EH (cell line): ENCODE data around the gene CDC45.
A peak's percentile ranks its signal among the peaks of the same experiment; 100 is the strongest.

Experiments
- DNase-seq: peaks from one replicate; pipeline ENCODE4 v3.0.0-alpha.2; 2015; ENCODE audit warnings: low read depth

The CDC45 gene

DNA sequence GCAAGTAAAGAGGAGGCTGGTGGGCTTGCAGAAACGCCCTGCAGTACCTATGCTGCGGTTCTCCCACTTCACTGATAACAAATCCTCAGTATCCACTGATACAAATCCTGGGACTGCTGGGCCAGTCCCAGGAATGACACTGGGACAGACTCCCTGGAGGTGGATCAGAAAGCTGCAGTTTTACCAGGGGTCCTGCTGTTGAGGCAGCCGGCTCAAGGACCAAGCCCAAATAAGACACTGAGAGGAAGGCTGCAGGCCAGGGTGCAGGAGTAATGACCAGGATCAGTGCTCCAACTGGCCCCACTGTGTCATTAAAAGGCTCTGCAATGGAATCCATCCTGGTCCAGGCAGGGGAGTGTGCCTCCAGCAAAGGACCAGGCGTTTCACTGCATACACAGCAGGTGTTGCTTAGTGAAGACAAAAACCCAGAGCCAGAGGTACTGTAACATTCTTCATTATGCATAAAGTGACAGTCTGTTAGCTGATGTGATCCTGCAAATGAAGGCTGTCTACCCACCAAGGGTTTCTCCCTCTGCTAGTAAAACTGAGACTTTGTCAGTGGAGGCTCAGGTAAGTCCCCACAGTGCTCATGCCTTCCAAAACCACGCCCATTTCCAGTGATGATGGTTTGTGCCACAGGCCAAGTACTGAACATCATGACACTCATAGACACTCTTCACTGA is 30.8 kb upstream of the CDC45 start:
- no peak for DNase-seq

DNA sequence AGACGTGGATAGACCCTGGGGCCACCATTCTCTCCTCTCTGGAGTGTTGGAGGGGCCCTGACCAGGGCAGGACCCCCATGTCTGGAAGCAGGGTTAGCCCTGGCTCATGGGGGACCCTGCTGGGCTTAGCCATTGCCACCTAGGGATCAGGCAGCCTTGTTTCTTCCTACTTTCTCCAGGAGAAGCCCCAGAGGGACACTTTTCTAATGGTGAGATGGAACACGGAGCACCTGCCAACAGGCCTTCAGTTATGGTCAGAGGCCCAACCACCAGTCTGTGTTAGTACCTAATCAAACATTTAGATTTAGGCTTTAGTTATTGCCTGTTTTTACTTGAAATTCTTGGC is 30.3 kb upstream of the CDC45 start:
- DNase-seq = no peak

DNA sequence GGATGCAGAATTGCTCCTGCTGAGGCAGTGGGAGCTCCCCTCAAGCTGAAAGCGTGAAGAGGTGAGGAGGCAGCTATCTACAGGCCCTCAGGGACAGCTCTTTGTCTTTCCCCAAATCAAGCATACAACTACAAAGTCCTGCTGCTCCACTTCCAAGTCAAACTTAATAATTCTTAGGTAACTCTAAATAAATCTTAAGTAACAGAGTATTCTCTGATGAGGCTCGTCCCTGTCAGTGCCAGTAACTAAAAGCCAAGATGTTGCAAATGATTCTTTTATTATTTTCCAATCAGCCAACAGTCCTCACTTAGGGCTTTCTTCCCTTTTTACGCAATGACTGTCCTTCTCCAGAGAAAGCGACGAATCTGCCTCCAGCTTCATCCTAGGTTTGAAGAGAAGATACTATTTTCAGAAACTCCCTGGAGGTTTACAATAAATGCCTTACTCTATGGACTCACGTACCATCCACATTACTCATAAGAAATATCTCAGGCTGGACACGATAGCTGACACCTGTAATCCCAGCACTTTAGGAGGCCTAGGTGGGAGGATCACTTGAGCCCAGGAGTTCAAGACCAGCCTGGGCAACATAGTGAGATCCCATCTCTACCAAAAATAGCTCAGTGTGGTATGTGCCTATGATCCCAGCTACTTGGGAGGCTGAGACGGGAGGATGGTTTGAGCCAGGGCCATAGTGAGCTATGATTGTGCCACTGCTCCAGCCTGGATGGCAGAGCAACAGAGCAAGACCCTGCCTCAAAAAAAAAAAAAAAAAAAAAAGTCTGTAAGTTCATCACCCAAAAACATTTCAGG is 29.2 kb upstream of the CDC45 start:
- no peak for DNase-seq

DNA sequence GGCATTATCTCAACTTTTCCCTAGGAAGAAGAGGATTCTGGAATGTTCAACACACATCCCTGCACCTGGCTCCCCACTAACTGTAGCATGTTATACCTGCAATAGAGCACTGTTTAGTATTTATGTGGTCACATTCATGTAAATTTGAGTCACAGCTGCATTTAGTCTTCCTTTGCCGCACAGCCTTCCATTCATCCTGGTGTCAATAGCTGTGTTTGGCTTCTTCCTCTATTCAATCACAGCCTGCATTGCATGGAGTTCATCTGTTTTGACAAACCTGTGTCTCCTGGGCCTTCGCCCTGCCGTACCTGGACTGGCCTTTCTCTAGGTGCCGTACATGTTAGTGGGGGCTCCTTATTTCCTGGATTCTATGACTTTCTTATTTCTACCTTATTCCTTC is 28.1 kb upstream of the CDC45 start:
- no peak for DNase-seq

DNA sequence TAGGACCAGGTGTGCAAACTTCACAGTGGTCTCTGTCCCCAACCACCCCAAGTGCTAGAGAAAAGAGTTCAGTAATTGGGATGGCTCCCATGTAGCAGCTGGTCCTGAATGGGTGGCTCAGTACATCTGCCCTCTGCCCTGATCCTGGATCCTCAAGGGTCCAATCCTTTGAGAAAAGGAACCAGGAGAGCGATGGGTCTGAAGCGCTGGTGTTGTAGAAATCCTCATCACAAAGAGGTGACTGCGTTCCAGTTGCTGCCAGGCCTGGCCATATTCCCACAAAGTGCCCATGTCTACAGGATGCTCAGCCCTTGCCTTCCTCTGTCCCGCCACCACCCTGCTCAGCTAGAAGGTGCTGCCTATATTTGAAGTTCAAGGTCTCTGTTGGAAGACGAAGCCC is 26.0 kb upstream of the CDC45 start:
- no peak for DNase-seq

DNA sequence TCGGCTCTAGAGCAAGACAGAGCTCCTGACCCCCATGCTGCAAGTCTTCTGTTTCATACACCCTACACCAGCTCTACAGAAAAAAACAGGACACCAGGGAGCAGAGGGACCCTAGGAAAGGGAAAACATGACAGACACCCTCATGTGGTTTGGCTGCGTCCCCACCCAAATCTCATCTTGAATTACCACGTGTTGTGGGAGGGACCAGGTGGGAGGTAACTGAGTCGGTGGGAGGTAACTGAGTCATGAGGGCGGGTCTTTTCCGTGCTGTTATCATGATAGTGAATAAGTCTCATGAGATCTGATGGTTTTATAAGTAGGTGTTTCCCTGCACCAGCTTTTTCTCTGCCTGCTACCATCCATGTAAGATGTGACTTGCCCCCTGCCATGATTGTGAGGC is 25.6 kb upstream of the CDC45 start:
- no peak for DNase-seq

DNA sequence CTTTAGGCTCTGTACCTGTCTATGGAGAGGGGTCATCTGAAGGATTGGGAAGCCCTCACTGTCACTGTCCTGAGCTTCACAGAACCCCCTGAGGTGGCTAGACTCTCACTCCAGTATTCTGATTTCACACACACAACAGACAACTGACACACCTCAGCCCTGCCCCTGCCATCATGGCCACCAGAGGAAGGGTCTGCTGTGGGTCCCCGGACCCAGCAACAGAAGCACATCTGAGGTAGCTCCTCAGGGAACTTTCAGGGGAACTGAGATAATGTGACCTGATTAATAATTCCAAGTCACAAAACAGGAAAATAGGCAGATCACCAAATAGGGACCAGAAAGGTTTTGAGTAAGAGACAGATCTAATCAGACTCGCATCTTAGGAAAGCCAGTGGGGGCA is 24.7 kb upstream of the CDC45 start:
- DNase-seq = no peak

DNA sequence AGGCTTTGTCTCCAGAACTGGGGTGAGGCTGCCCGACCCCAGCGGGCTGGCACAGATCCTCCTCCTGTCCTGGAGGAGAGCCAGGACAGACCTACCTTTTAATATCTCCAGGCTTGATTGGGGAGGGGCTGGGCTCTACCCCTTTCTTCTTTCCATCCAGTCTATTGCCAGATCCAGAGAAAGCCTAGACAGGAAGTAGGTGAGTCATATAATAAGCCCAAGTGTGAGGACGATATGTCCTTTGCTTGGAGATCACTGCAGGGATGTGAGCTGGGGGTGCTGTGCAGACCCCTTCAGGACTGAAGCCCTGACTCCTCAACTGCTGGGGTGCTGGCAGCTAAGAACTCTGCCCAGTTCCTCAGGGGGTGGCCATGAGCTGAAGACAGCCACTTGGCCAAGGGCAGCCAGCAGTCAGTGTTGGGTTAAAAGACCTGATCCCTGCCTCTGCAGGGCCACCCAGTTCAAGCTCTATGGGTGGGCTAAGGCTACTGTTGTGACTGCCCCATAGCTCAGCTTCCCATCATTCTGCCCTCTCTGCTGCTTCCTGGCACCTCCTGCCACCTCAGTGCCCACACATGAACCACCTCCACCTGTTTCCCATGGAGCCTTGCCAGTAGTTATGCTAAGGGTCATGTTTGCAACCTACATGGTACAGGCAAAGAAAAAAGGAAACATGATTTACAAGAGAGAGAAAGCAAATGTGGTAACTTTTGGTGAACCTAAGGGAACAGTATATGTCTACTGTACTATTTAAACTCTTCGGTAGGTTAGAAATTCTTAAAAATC is 23.9 kb upstream of the CDC45 start:
- DNase-seq = peak; percentile 31

DNA sequence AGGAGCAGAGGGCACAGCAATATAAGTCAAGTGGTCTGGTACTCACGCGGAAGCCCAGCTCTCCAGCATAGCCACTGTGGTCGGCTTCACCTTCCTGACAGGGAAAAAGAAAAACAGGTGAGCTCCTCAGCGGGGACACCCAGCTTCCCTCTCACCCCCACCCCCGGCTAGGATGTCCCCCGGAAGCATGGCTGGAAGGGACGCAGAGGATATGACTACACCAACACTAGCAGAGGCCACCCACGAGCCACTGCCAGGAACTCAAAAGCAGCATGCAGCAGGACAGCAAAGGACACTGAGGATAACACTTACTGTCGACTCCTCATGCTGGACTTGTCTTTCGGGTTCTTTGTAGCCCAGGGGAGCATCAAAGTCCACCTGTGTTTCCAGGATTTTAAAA is 23.2 kb upstream of the CDC45 start:
- no peak for DNase-seq

DNA sequence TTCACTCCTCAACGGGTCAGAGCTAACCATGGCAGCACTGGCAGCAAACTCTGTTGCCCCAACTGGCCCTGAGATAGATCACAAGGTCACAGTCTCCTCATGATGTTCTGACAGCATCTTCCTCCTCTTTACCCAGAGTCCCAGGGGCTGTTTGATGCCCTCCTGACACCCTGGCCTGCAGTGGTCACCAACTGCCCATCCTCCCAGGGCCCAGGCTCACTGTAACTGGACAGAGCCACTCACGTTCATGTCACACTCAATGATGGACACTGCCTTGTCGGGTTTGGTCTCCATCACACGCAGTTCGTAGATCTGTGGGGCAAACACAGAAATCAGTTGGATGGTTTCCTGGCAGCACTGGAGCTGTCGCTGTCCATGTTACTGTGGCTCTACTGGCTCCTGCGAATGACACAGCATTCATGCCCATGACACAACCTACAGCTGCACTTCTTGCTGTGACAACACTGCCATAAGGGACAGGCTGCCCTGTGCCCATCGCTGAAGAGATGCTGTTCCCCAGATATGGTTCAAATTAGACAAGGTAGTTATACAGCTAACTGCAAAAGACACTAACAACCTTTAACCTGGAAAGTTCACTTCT is 21.8 kb upstream of the CDC45 start:
- no peak for DNase-seq

DNA sequence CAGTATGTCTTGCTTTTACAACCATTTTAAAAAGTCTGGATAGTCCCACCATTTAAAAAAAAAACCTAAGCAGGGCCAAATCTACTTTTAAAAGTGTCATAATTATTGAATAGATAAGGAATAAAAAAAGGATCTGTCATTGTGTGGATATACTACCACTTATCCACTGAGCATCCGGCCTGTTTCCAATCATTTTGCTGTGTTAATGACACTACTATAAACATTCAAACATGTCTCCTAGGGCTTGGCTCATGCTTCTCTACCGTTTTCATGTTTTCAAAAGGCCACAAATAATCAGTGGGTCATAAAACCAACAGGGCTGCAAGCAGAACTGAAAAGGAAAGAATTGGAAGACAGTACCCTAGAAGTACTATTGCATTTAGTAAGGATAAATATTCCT is 19.7 kb upstream of the CDC45 start:
- DNase-seq = peak; percentile 32

DNA sequence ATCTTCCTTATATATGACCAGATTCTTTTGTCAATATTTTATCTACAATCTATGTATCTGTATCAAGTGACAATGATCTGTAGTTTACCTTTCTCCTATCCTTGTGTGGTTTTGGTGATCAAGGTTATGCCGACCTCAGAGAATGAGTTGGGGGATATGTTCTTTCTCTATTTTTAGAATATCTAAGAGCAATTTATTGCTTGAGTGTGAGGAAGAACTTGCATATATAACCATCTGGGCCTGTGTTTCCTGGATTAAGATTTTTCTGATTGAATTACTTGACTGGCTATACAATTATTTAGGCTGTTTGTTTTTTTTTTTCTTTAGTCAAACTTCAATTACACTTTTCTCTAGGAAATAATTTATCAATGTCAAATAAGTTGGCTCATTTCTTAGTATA is 18.2 kb upstream of the CDC45 start:
- DNase-seq = no peak

DNA sequence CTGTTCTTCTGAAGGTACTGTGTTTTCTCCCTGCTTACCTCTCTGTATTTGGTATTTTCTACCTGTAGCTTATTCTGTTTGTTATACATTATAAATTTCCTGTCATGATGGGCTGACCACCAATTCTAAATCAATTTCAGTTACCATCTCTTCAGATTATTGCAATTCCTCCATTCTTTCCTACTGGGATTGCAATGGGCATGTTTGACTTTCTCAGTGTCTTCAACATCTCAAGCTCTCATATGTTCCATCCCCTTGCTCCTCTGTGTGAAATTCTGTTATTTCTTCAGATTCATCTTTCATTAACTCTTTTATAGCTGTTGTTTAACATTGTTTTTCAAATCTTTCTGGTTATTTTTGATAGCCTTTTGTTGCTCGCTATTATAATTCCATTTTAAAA is 16.7 kb upstream of the CDC45 start:
- DNase-seq = no peak

DNA sequence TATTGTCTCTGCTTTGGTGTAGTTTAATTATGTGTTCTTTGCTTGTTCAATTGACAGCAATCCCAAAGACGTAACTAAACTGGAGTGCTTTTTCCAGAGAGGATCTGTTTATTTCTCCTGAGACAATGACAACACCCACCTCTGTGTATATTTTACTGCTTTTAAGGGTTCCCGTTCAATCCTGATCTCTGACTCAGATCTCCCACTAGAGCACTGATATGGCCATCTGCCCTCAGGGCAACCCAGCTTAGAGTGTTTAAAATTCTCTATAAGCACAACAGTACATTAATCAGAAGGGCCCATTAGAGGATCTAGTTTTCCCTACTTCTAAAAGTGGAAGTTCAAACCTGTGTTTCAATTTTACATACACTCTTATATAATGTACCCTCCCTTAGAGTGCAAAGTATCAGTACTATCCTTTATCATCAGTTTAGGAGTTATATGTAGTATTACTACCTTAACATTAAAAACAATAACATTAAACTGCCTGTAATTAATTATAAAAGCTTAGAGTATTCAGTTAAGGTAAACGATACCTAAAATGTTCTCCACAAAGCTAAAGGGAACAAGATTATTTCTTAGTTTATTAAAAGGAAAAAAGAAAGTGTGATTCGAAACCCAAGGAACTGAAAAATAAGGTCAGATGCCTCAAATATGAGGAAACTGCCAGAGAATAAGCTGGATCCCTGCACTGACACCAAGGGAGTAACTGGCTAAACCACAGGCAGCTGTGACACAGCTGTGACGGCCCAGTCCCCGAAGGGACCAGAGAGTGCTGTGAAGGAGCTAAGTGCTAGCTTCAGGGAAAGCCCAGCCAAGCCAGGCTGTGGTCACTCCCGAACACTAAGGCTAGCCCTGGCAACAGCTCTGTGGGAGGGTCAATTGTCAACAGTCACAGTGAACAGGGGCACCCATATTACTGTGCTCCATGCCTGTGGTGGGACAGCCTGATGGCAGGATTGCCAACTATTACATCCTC is 15.9 kb upstream of the CDC45 start:
- peak; percentile 92 for DNase-seq

DNA sequence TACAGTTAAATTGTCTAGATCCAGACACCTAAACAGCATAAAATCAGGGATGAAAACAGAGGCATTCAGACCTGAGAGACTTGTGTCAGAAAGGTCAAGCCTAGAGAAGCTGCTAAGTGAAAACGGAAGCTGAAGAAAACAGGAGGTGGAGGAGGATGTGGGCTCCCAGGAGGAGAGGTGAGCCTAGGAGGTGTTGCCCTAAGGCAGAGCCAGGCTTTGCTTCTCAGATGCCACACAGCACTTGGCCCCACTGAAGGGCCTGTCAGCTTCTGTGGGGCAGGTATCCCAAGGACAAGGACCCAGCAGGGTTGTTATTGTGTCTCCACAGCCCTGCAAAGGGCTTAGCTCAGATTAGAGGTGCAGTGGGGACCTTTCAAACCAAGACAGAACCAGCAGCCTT is 15.2 kb upstream of the CDC45 start:
- DNase-seq = no peak

DNA sequence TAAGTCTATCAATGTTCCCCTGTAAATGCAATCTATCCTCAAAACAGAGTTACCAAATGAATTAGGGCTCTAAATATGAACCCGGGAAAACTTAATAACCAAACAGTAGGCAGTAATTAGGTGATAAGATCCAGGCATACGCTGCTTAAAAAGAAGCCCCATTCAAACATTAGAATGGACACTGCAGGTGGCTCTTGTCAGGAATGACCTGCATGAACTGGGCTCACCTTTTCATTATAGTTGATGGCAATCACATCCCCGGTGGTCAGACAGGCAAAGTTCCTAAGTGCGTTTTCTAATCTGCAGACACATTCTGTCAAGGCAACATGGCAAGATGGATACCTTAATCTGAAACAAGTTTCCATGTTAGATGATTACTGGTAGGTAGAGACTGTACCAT is 14.7 kb upstream of the CDC45 start:
- DNase-seq = no peak

DNA sequence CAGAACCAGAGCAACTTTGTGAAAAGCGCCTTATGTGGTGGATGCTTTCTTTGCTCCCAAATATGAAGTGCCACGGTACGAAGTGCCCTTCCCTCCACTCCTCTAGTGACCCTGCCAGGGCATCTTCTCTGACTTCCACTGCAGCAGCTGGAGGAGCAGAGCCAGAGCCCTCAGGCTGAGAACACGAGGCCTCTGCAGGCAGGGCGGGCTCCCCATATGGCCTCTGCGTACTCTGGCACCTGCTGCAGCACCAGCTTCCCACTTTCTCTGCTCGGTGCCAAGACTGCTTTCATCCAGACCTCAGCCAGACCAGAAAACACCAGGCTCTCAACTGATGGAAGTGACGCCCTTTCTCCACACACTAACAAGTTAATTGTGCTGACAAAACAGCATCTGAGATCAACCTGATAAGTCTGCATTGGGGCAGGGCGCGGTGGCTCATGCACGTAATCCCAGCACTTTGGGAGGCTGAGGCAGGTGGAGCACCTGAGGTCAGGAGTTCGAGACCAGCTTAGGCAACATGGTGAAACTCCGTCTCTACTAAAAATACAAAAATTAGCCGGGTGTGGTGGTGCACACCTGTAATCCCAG is 13.5 kb upstream of the CDC45 start:
- DNase-seq = no peak

DNA sequence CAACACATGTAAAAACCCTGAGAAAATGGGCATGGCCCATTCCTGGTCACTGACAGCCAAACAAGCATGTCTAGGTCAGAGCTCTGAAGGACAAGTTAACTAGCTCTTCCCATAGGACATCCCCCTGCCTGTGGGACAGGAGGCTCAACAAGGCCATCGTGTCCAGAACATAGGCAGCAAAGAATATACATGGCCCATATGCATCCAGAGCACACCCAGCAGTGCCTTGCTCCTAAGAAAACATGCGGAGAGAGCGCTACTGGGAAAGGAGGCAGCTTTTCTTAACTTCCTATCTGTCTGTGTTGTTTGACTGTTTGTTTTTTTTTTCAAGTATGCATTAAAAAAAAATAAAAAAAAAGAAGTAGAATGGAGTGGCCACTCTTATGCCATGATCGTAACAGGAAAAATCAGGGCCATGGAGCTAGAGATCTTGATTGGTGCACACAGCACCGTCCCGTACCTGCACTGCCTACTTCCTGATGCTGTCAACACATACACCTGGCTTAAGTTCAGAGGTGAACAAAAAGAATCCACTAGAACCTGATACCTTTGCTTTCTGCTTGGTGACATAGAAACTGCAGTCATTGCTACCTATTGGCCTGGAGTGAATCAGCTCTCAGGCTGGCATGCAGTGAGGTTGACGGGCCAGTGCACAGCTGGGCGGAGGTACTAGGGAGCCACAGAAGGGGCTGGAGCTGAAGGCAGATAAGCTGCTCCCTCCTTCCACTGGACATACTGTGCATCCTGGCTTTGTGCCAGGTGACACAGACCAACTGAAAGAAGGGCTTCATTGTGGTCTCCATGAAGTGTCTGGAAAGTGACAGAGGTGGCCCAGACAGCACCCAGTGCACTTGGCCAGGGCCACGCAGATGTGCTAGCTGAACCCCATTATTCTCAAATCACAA is 12.6 kb upstream of the CDC45 start:
- no peak for DNase-seq

DNA sequence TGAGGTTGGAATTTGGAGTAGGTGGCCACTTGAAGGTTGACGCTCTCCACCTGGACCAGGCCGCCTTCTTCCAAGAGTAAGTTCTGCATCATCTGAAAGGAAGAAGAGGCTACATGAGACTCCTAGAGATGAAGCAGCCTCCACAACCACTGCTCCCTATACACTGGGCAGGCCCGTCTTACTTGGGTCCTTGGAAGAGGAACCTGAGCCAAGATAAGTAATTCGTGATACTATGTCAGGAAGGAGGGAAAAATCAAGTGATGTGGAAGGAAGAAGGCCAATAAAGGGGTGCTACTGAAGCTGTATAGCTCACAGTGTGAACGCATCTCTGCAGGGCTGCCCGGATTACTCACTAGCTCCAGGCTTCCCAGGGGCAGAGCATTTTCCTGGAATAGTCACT is 11.8 kb upstream of the CDC45 start:
- DNase-seq = no peak

DNA sequence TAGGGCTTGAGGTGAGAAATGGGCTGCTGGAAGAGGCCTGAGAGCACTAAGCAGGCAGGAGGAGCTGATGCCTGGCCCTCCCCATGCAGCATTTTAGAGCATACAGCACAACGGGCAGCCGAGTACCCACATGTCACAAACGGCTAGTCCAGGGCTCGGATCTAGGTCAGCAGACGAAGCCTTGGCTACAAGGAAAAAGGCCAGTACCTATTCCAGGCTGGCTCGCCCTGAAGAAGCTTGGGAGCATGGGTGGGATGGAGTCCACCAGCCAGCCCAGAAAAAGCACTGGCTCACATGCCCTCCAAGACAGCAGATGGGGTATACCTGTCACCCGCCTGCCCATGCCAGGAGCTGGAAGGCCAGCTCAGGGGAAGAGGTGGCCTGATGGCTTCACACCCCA is 10.3 kb upstream of the CDC45 start:
- DNase-seq = no peak
